ENCODE results near the gene PNKD. TPM values are rescaled to one million over a fixed set of nuclear protein-coding genes. Genes with fewer than 3 reads are reported as not detected.

PNKD gene
- total and polyA plus RNA-seq, 9 donors = 23.3 to 74.5 (median 48.1) TPM

- no peak overlapping the region for H3K4me3 ChIP-seq
- 83 to 88% (median 85%) methylated on average over 9 of the region's 9 CpGs for WGBS, 3 donors
- intact Hi-C loops (cut with DNase I) = no loop called here
- no peaks in the 10 kb centered on the region for H3K9me3 ChIP-seq
- peak in 1 of 5 donors; percentile 16 for DNase-seq
- H3K27ac ChIP-seq = no peak overlapping the region
- H3K4me1 ChIP-seq (ENCODE audit: insufficient read depth) = peaks cover 3% of the 10 kb centered on the region
- no peaks in the 10 kb centered on the region for H3K36me3 ChIP-seq
- H3K27me3 ChIP-seq = no peaks in the 10 kb centered on the region
- TF ChIP-seq EP300 (IDR thresholded peaks at IDR 0.05) (no peak), CTCF (IDR thresholded peaks at IDR 0.05) (no peak), POLR2A (IDR thresholded peaks at IDR 0.05) (no peak)
Measured at GRCh38 chr2:218384975-218385374, 114.7 kb downstream of the PNKD start.

- intact Hi-C loops (cut with DNase I) = no loop called here
- Histone ChIP-seq H3K36me3 (no peaks in the 10 kb centered on the region), H3K4me3 (no peak overlapping the region), H3K9me3 (no peaks in the 10 kb centered on the region), H3K4me1 (ENCODE audit: insufficient read depth) (peaks cover 3% of the 10 kb centered on the region), H3K27ac (no peak overlapping the region), H3K27me3 (no peaks in the 10 kb centered on the region)
- WGBS, 3 donors = 61 to 74% (median 70%) methylated on average over 23 of the region's 23 CpGs
- TF ChIP-seq POLR2A (IDR thresholded peaks at IDR 0.05) (no peak), EP300 (IDR thresholded peaks at IDR 0.05) (no peak), CTCF (IDR thresholded peaks at IDR 0.05) (no peak)
- DNase-seq = peak in 2 of 5 donors; percentile 26 to 43
Measured at GRCh38 chr2:218386505-218387368, 116.4 kb downstream of the PNKD start.

GRCh38 chr2:218387369-218388194 is 117.3 kb downstream of the PNKD start:
- peak overlapping the region in 1 of 2 donors; percentile 29 for H3K27ac ChIP-seq
- no peaks in the 10 kb centered on the region for H3K36me3 ChIP-seq
- no peaks in the 10 kb centered on the region for H3K9me3 ChIP-seq
- WGBS, 3 donors = 7 to 16% (median 9%) methylated on average over 33 to 38 of the region's 38 CpGs
- DNase-seq = peak; percentile 80 to 86 (median 84)
- H3K4me1 ChIP-seq (ENCODE audit: insufficient read depth) = peaks cover 3% of the 10 kb centered on the region
- peak overlapping the region; percentile 18 for H3K4me3 ChIP-seq
- intact Hi-C loops (cut with DNase I) = no loop called here
- H3K27me3 ChIP-seq = no peaks in the 10 kb centered on the region
- TF ChIP-seq CTCF (IDR thresholded peaks at IDR 0.05) (no peak), POLR2A (IDR thresholded peaks at IDR 0.05) (no peak), EP300 (IDR thresholded peaks at IDR 0.05) (no peak)

GRCh38 chr2:218389333-218390150 is 119.2 kb downstream of the PNKD start:
- Histone ChIP-seq H3K4me1 (ENCODE audit: insufficient read depth) (peaks cover 3% of the 10 kb centered on the region), H3K9me3 (no peaks in the 10 kb centered on the region), H3K4me3 (no peak overlapping the region), H3K36me3 (no peaks in the 10 kb centered on the region), H3K27me3 (no peaks in the 10 kb centered on the region), H3K27ac (no peak overlapping the region)
- 92 to 94% (median 93%) methylated on average over 17 of the region's 17 CpGs for WGBS, 3 donors
- intact Hi-C loops (cut with DNase I) = loop anchor here in 3 of 4 donors (5.0 to 10.0 kb wide), 3 partner anchors 87 to 205 kb away; no protein-coding TSS in a partner anchor
- TF ChIP-seq POLR2A (IDR thresholded peaks at IDR 0.05) (no peak), EP300 (IDR thresholded peaks at IDR 0.05) (no peak), CTCF (IDR thresholded peaks at IDR 0.05) (no peak)
- no peak for DNase-seq
